GM12875 (cell line): ENCODE measurements around the gene CNDP1.

Source experiments
- H3K4me3 ChIP-seq: one replicate; pipeline ENCODE4 v1.5.1; 2011; ENCODE audit warnings: low read depth, low read length, control low read depth
- CTCF ChIP-seq: IDR thresholded peaks from 2 replicates; pipeline ENCODE4 v1.5.1; 2011; ENCODE audit warnings: low read depth, mild to moderate bottlenecking, control low read depth, inconsistent platforms, low read length, moderate library complexity, borderline replicate concordance; ENCODE audit not compliant: insufficient read depth

CNDP1 gene

GRCh38 chr18:74633652-74634352 is 99.5 kb downstream of the CNDP1 start:
- no peak overlapping the region for H3K4me3 ChIP-seq
- TF ChIP-seq CTCF = no peak

- H3K4me3 ChIP-seq = no peak overlapping the region
- TF ChIP-seq CTCF = no peak
Observed at GRCh38 chr18:74635224-74635975, 101.1 kb downstream of the CNDP1 start.
